PFSK-1 (cell line): Measurements from ENCODE around the gene SQSTM1.

Experiments
- POLR2AphosphoS5 ChIP-seq: IDR thresholded peaks from 2 replicates; pipeline ENCODE4 v1.6.1; 2012; ENCODE audit warnings: low read depth, mild to moderate bottlenecking, control low read depth, low read length, moderate library complexity
- SIN3A ChIP-seq: IDR thresholded peaks from 2 replicates; pipeline ENCODE4 v1.6.1; 2012; ENCODE audit warnings: mild to moderate bottlenecking, low read length, moderate library complexity, borderline replicate concordance; ENCODE audit not compliant: insufficient read depth

DNA sequence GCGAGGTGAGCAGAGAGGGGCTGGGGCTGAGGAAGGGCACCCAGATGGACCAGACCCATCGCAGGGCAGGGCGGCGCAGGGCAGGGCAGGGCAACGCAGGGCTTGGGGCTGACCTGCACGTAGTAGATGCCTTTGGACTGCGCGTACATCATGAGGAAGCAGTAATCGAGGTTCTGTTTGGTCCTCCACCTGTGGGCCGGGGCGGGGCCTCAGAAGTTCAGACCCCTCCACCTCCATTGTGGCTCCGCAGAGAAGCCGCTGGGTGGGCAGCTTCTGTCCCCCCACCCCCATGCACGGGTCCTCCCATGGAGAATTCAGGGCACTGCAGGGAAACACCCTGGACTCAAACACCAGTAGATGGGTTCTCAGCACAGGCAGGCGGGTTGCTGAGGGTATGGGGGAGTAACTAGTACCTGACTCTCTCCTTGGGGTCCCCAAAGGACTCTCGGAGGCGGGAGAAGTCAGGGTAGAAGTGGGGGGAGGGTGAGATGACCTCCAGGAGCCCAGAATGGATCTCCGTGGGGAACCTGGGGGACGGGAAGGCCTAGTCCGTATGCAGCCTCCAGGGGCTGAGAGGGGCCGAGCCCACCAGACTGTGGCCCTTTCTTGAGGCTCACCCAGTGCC is 20.5 kb upstream of the SQSTM1 start:
- TF ChIP-seq SIN3A, result no peak
- no peak for TF ChIP-seq POLR2AphosphoS5
